Brain microvascular endothelial cell (primary cell): ENCODE results near the gene CXCR6.

ENCODE experiments used
- DNase-seq: peaks from one replicate; pipeline ENCODE4 v3.0.0-alpha.2; 2020
- H3K27ac ChIP-seq: fragments of 250-450 bp; sonication (Bioruptor Pico); 2 replicates; pipeline ENCODE4 v1.5.1; 2020; ENCODE audit warnings: mild to moderate bottlenecking, moderate library complexity
- H3K27me3 ChIP-seq: fragments of 250-450 bp; sonication (Bioruptor Pico); replicated peaks from 2 replicates; pipeline ENCODE4 v1.5.1; 2020; ENCODE audit warnings: mild to moderate bottlenecking
- H3K36me3 ChIP-seq: fragments of 250-450 bp; sonication (Bioruptor Pico); replicated peaks from 2 replicates; pipeline ENCODE4 v1.5.1; 2020; ENCODE audit warnings: mild to moderate bottlenecking
- H3K4me3 ChIP-seq: 2 replicates; pipeline ENCODE4 v1.5.1; 2011; ENCODE audit warnings: low read depth, mild to moderate bottlenecking, control low read depth, low read length, moderate library complexity
- in situ Hi-C: cut with HindIII; loops from 2 replicates; pipeline ENCODE4 v1.10.0; 2017; ENCODE audit warnings: low sequenced_read_pairs, low pct_ligation_motif_present
- TF ChIP-seq, protein P1 (sequence below): IDR thresholded peaks from 2 replicates; pipeline ENCODE4 v1.5.1; 2011; ENCODE audit warnings: low read depth, mild to moderate bottlenecking, moderate library complexity, low read length, control low read depth, inconsistent platforms; ENCODE audit errors: missing control alignments

The CXCR6 gene

DNA sequence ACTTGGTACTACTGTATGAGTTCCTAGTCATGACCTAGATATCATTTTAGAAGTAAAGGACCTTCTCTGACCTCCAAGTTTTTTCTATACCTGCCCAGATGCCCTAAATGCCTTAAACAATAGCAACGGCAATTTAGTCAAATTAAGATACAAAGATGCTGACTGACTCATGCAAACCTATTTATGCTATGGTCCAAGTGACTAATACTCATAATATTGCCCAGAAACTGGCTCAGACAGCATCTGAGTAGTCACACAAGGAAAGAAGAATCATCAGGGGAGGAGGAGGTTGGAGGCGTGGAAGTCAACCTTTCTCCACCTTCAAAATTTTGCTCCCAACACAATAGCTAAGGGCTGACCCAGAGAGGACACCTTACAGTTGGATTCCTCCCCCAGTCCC, 45.5 kb downstream of the CXCR6 start:
- H3K27ac ChIP-seq, result no peak overlapping the region
- TF ChIP-seq, protein P1, sequence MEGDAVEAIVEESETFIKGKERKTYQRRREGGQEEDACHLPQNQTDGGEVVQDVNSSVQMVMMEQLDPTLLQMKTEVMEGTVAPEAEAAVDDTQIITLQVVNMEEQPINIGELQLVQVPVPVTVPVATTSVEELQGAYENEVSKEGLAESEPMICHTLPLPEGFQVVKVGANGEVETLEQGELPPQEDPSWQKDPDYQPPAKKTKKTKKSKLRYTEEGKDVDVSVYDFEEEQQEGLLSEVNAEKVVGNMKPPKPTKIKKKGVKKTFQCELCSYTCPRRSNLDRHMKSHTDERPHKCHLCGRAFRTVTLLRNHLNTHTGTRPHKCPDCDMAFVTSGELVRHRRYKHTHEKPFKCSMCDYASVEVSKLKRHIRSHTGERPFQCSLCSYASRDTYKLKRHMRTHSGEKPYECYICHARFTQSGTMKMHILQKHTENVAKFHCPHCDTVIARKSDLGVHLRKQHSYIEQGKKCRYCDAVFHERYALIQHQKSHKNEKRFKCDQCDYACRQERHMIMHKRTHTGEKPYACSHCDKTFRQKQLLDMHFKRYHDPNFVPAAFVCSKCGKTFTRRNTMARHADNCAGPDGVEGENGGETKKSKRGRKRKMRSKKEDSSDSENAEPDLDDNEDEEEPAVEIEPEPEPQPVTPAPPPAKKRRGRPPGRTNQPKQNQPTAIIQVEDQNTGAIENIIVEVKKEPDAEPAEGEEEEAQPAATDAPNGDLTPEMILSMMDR, result no peak
- DNase-seq, result peak; percentile 72
- no peaks in the 10 kb centered on the region for H3K27me3 ChIP-seq
- H3K4me3 ChIP-seq, result no peak overlapping the region
- H3K36me3 ChIP-seq, result no peaks in the 10 kb centered on the region
- in situ Hi-C loops, result no loop called here

DNA sequence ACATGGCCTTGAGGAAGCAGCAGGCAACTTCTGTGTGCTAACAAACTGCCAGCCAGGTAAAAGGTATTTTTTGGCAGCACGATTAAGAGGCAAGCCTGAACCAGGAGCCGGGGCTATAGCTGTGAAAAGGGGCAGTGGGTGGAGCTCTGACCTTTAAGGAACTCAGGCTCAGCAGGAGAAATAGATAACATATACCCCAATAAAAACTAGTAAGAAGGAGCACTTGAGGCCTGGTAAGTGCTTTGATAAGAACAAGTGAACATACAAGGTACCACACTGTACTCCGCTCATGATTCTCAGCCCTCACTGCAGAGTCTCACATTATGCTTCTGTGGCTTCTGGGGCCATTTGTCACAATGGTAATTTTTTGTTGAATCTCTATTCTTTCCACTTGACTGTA, 46.9 kb downstream of the CXCR6 start:
- TF ChIP-seq, protein P1, result no peak
- Histone ChIP-seq H3K27me3 (no peaks in the 10 kb centered on the region), H3K27ac (no peak overlapping the region), H3K4me3 (no peak overlapping the region), H3K36me3 (no peaks in the 10 kb centered on the region)
- DNase-seq, result no peak
- in situ Hi-C loops, result no loop called here

DNA sequence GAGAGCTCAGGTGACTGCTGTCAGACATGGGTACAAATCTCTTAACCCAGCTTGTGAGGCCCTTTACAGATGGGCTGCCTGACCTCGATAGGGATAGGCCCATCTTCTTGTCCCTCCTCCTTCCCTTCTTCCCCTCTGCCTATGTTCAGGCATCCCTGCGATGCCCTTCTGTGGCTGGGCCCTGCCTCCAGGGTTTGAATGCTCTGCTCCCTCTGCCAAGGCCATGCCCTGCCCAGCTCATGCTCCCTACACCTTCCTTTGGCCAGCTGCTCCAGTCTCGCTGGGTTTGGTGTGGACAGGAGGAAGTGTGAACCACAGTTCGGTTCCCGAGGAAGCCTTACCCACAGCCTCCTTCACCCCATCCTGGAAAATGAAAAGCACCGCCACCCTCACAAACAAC, 48.1 kb downstream of the CXCR6 start:
- Histone ChIP-seq H3K27ac (no peak overlapping the region), H3K36me3 (no peaks in the 10 kb centered on the region), H3K4me3 (no peak overlapping the region), H3K27me3 (no peaks in the 10 kb centered on the region)
- DNase-seq, result no peak
- in situ Hi-C loops, result no loop called here
- TF ChIP-seq, protein P1, result no peak

DNA sequence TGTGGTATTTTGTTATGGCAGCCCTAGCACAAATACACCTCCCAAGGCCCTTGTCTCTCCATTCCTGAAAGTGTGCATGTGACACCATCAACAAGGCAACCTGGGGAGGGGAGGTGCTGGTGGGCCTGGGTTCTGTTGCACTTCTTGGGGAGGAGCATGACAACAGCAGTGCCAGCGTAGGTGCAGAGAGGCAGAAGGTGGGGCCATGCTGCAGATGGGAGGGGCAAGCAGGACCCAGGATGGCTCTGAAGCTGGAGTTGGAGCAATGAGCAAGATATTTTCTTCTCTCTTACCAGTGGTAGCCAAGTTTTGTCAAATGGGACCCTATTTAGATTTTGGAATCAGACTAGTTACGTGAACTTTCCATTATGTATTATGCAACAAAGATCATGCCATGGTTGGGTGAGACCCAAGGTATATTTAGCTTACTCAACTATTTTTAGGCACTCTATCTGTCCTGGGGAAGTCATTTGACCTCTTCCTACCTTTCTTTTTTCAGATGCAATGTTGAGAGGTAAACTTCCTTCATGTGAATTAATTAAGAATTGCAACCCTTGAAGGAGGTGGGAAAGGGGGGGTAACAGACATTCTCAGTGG, 49.0 kb downstream of the CXCR6 start:
- no peak for DNase-seq
- Histone ChIP-seq H3K27ac (no peak overlapping the region), H3K36me3 (no peaks in the 10 kb centered on the region), H3K4me3 (no peak overlapping the region), H3K27me3 (no peaks in the 10 kb centered on the region)
- TF ChIP-seq, protein P1, result no peak
- in situ Hi-C loops, result no loop called here

DNA sequence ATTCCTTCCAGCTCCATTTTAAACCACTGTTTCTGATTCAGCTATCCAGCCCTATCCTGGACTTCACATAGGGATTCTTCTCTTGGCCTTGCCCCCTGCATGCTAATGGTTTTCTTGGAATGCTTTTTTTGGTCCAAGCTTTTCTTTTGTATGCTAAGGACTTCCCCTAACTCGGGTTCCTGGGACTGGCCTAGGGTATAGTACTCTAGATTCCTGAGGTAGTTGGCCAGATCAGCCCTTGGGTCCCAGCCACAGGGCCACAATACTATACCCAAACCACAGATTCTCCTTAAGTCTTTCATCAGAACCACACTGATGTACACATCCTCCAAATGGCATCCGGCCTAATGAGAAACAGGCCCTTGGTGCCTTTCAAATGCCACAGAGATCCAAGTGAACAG, 49.6 kb downstream of the CXCR6 start:
- in situ Hi-C loops, result no loop called here
- H3K36me3 ChIP-seq, result no peaks in the 10 kb centered on the region
- H3K4me3 ChIP-seq, result no peak overlapping the region
- no peaks in the 10 kb centered on the region for H3K27me3 ChIP-seq
- no peak overlapping the region for H3K27ac ChIP-seq
- TF ChIP-seq, protein P1, result no peak
- no peak for DNase-seq

DNA sequence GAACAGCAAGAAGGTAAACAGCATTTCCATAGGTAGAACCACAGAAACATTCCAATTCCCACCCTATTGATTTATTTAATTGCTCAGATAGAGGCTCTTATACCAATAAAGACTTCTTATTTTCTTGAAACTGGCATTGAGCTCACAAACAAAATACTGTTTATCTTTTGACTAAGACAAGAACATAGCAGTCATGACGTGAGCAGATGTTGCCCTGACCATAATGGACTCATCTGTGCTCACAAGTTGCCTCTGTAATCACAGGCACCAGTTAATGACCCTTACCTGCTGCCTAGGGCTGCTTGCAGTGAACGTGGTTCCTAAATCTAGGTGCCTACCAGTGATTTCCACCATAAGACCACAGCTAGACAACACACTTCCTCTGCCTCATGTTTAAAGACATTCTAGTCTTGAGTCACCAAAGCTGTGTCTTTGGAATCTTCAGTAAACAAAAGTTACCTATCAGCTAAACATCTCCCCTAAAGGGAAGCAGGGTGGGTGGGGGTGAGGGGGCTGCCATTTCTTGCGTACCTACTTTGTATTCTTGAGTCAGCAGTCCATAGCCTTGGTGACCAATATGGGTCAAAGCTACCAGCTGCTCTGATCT, 50.3 kb downstream of the CXCR6 start:
- TF ChIP-seq, protein P1, result no peak
- DNase-seq, result no peak
- no peaks in the 10 kb centered on the region for H3K27me3 ChIP-seq
- no peaks in the 10 kb centered on the region for H3K36me3 ChIP-seq
- no peak overlapping the region for H3K4me3 ChIP-seq
- in situ Hi-C loops, result no loop called here
- H3K27ac ChIP-seq, result no peak overlapping the region
